A673 (cell line): Measurements from ENCODE around the gene ANKLE1. TPM values are rescaled to one million over a fixed set of nuclear protein-coding genes. Genes with fewer than 3 reads are reported as not detected.

Experiments
- BruUV-seq: library from RNA; stranded (reverse); fragments of 400-500 nt; replicated peaks from 2 replicates; lab custom pipeline; 2021; lab: Mats Ljungman, UMichigan
- CTCF ChIA-PET: fragments of 300-600 bp; sonication (Branson Sonifier 250); formaldehyde crosslinking; loops from one replicate; lab custom pipeline; 2022; ENCODE audit warnings: antibody characterized with exemption; lab: Charles Lee
- POLR2A ChIA-PET: fragments of 300-600 bp; sonication (Branson Sonifier 250); formaldehyde crosslinking; loops from one replicate; lab custom pipeline; 2022; ENCODE audit warnings: antibody characterized with exemption; ENCODE audit not compliant: low non-redundant PET; lab: Charles Lee
- DNase-seq: peaks from one replicate; pipeline ENCODE4 v3.0.0-alpha.2; 2015; ENCODE audit warnings: low spot score
- H3K27ac ChIP-seq: fragments of 200-600 bp; sonication (generic); 2 replicates; pipeline ENCODE4 v1.5.1; 2016; ENCODE audit warnings: mixed run types, low read depth, mild to moderate bottlenecking, mixed read lengths, antibody characterized with exemption, low read length; ENCODE audit not compliant: poor library complexity, severe bottlenecking
- H3K27me3 ChIP-seq: fragments of 200-600 bp; sonication (generic); replicated peaks from 2 replicates; pipeline ENCODE4 v1.6.1; 2017; ENCODE audit warnings: mixed run types, low read depth, mild to moderate bottlenecking, mixed read lengths, antibody characterized with exemption, low read length; ENCODE audit not compliant: insufficient read depth, poor library complexity
- H3K36me3 ChIP-seq: fragments of 200-600 bp; sonication (generic); 2 replicates; pipeline ENCODE4 v1.6.1; 2016; ENCODE audit warnings: mixed run types, mild to moderate bottlenecking, mixed read lengths, antibody characterized with exemption, low read length; ENCODE audit not compliant: insufficient read depth, poor library complexity, severe bottlenecking
- H3K4me1 ChIP-seq: fragments of 200-600 bp; sonication (generic); 2 replicates; pipeline ENCODE4 v1.6.1; 2017; ENCODE audit warnings: mixed run types, mild to moderate bottlenecking, mixed read lengths, antibody characterized with exemption, low read length; ENCODE audit not compliant: insufficient read depth, poor library complexity, severe bottlenecking
- H3K4me3 ChIP-seq: fragments of 200-600 bp; sonication (generic); 2 replicates; pipeline ENCODE4 v1.5.1; 2016; ENCODE audit warnings: low read depth, mixed run types, mild to moderate bottlenecking, mixed read lengths, low read length; ENCODE audit not compliant: poor library complexity, severe bottlenecking
- H3K9me3 ChIP-seq: fragments of 200-600 bp; sonication (generic); 2 replicates; pipeline ENCODE4 v1.6.1; 2016; ENCODE audit warnings: mixed run types, low read depth, mild to moderate bottlenecking, mixed read lengths, antibody characterized with exemption, low read length; ENCODE audit not compliant: poor library complexity, severe bottlenecking
- EZH2 ChIP-seq: fragments of 200-600 bp; sonication (generic); IDR thresholded peaks from 2 replicates; pipeline ENCODE4 v1.6.1; 2017; ENCODE audit warnings: borderline replicate concordance, low read depth, mild to moderate bottlenecking, mixed read lengths, antibody characterized with exemption, low read length; ENCODE audit not compliant: poor library complexity, severe bottlenecking
- intact Hi-C: fragments of 100-400 bp; cut with micrococcal nuclease; formaldehyde crosslinking; loops from one replicate; pipeline ENCODE4 v1.10.0; 2022; ENCODE audit not compliant: unreplicated experiment
- total RNA-seq: library from RNA; stranded (reverse); gene quantifications from 2 replicates; pipeline ENCODE4 v1.2.3, GENCODE V29; 2021
- TF ChIP-seq, protein P1 (sequence below): fragments of 300-800, 200-600 bp; sonication (generic); conservative IDR thresholded peaks from 2 replicates; pipeline ENCODE4 v1.5.1; 2017; ENCODE audit warnings: low read depth, mild to moderate bottlenecking, antibody characterized with exemption, low read length, moderate library complexity, mixed read lengths

ANKLE1 gene
- total RNA-seq, 1 experiment from 2014 or later: 17.5 TPM

DNA sequence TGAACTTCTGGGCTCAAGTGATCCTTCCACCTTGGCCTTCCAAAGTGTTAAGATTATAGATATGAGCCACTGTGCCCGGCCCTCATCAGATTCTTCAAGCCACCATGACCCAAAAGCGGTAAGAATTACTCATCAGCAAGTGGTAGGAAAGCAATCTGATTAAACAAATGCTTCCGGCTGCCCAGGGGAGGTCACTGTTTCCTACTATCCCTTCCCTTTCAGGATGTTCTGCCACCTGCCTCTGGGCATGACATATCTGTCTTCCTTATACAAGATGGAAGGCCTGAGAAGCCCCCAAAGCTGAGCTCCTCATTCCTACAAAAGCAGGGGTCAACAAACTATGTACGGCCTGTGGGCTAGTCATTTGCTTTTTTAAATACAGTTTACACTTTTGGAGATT is 14.6 kb downstream of the ANKLE1 start:
- intact Hi-C loops: no loop called here
- Histone ChIP-seq H3K27me3 (no peaks in the 10 kb centered on the region), H3K36me3 (peaks cover 15% of the 10 kb centered on the region), H3K9me3 (no peaks in the 10 kb centered on the region), H3K4me1 (peaks cover 8% of the 10 kb centered on the region), H3K4me3 (no peak overlapping the region), H3K27ac (no peak overlapping the region)
- no TSS peak for BruUV-seq
- no peak for TF ChIP-seq EZH2
- TF ChIP-seq, protein P1, sequence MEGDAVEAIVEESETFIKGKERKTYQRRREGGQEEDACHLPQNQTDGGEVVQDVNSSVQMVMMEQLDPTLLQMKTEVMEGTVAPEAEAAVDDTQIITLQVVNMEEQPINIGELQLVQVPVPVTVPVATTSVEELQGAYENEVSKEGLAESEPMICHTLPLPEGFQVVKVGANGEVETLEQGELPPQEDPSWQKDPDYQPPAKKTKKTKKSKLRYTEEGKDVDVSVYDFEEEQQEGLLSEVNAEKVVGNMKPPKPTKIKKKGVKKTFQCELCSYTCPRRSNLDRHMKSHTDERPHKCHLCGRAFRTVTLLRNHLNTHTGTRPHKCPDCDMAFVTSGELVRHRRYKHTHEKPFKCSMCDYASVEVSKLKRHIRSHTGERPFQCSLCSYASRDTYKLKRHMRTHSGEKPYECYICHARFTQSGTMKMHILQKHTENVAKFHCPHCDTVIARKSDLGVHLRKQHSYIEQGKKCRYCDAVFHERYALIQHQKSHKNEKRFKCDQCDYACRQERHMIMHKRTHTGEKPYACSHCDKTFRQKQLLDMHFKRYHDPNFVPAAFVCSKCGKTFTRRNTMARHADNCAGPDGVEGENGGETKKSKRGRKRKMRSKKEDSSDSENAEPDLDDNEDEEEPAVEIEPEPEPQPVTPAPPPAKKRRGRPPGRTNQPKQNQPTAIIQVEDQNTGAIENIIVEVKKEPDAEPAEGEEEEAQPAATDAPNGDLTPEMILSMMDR: no peak
- POLR2A ChIA-PET: no interaction called here
- no peak for DNase-seq
- CTCF ChIA-PET: no interaction called here

DNA sequence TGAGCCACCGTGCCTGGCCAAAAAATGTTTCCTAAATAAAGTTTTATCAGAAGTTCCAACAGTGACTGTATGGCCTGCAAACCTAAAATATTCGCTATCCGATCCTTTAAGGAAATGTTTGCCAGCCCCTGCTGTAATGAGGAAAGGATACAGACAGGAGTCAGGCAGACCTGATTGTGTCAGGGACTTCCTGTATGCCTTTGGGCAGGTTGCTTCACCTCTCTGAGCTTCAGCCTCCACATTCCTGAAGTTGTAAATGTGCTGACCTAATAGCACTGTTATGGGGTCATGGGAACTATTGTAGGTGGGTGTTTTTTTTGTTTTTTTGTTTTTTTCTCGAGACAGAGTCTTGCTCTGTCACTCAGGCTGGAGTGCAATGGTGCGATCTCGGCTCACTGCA is 15.3 kb downstream of the ANKLE1 start:
- Histone ChIP-seq H3K27me3 (no peaks in the 10 kb centered on the region), H3K36me3 (peaks cover 15% of the 10 kb centered on the region), H3K9me3 (no peaks in the 10 kb centered on the region), H3K4me3 (no peak overlapping the region), H3K4me1 (peaks cover 8% of the 10 kb centered on the region), H3K27ac (no peak overlapping the region)
- TF ChIP-seq EZH2: no peak
- TF ChIP-seq, protein P1: no peak
- no peak for DNase-seq
- CTCF ChIA-PET: no interaction called here
- POLR2A ChIA-PET: no interaction called here
- intact Hi-C loops: no loop called here
- BruUV-seq: no TSS peak

DNA sequence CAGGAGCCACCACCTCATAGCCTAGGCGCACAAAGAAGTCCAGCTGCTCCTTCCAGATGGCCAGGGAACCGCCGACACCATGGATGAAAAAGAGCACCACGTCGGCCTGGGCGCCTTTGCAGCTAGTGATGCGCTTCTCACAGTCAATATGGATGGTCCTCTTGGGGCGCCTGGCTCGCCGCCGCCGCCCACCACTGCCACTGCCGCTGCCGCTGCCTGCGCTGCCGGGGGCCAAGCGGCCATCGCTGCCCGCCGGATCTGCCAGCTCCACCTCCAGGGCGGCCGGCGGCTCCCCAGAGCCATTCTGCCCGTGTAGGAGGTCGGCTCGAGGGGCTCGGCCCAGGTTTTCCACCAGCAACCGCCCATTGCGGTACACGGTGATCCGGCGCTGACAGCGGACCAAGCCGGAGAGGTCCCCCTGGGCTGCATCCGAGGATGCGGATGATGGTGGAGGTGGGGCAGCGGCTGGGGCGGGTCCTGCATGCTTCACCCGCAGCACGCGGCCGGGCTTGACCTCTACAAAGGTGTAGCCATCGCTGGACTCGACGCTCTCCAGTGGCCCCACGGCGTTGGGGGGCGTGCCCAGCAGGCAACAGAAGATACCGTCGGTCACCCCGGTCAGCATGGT is 19.4 kb downstream of the ANKLE1 start:
- intact Hi-C loops: no loop called here
- no peaks in the 10 kb centered on the region for H3K27me3 ChIP-seq
- ChIA-PET POLR2A (no interaction called here), CTCF (no interaction called here)
- TF ChIP-seq, protein P1: no peak
- no peak for TF ChIP-seq EZH2
- H3K4me3 ChIP-seq: no peak overlapping the region
- DNase-seq: no peak
- H3K4me1 ChIP-seq: peaks cover 19% of the 10 kb centered on the region
- no peak overlapping the region for H3K27ac ChIP-seq
- BruUV-seq: no TSS peak
- H3K9me3 ChIP-seq: no peaks in the 10 kb centered on the region
- H3K36me3 ChIP-seq: peaks cover 11% of the 10 kb centered on the region
